Stimulated activated naive CD8-positive, alpha-beta T cell treated with anti-CD3 and anti-CD28 coated beads, Interleukin-15, amount 100 ng/mL, for 72 hours (primary cell): ENCODE results near the gene NRG3.

Source experiments
- ATAC-seq: fragments of 150-1000 bp; cut with Tn5 transposase; 2 replicates; pipeline ENCODE4 v1.10.0; 2021; ENCODE audit warnings: mild to moderate bottlenecking, moderate library complexity
- DNase-seq, 2 donors: peaks; one replicate each; pipeline ENCODE4 v3.0.0; 2021 to 2022
- H3K27ac Mint-ChIP-seq, 2 donors: one replicate each; pipeline ENCODE4 v1.8.0; 2022; ENCODE audit warnings: mild to moderate bottlenecking in 2 of 2, mixed read lengths in 2 of 2, moderate library complexity in 2 of 2
- H3K27me3 Mint-ChIP-seq: one replicate; pipeline ENCODE4 v1.8.0; 2022; ENCODE audit warnings: mixed read lengths
- H3K4me1 Mint-ChIP-seq: one replicate; pipeline ENCODE4 v1.8.0; 2022; ENCODE audit warnings: mild to moderate bottlenecking, mixed read lengths
- H3K4me3 Mint-ChIP-seq, 2 donors: one replicate each; pipeline ENCODE4 v1.8.0; 2022; ENCODE audit warnings: mild to moderate bottlenecking in 2 of 2, mixed read lengths in 2 of 2, moderate library complexity in 1 of 2
- H3K9me3 Mint-ChIP-seq, 2 donors: one replicate each; pipeline ENCODE4 v1.8.0; 2022; ENCODE audit warnings: mixed read lengths in 2 of 2

Gene NRG3

DNA sequence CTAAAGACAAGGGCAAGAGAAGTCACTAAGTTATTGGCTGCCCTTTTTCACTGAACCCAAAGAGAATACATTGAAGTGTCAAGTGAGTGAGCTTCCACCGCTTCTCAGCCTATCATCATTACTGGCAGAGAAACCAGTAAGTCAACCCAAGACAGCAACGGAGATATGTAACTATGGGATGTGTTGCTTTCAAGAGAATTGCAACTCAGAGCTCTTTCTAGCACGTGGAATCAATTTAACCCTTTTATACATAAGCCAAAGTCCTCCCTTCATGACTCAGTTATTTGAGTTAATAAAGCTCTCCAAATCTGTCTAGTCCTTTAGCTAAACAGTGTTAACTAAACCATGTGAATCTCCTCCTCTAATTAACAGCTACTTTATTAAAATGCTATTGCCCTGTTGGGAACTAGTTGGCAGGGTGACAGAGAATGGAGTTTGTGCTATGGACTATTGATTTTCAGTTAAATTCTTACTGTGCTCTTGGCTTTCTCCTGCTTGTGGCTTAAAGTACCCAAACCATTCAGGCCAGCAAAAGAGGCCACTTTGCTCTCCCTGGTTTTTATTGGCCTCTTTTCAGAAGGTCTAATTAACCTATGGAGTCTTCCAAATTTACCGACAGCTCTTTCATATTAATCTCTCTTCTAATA is 287.7 kb downstream of the NRG3 start:
- ATAC-seq (no peak), DNase-seq (no peak)
- H3K27ac Mint-ChIP-seq = no peak overlapping the region
- no peaks in the 10 kb centered on the region for H3K27me3 Mint-ChIP-seq
- no peaks in the 10 kb centered on the region for H3K4me1 Mint-ChIP-seq
- H3K4me3 Mint-ChIP-seq = no peak overlapping the region
- peaks cover 5 to 6% of the 10 kb centered on the region in 2 donors for H3K9me3 Mint-ChIP-seq

GRCh38 chr10:82171899-82172298 is 296.9 kb downstream of the NRG3 start:
- Mint-ChIP-seq H3K4me1 (no peaks in the 10 kb centered on the region), H3K27ac (no peak overlapping the region), H3K4me3 (no peak overlapping the region), H3K27me3 (no peaks in the 10 kb centered on the region), H3K9me3 (peaks cover 8 to 17% of the 10 kb centered on the region in 2 donors)
- DNase-seq (no peak), ATAC-seq (no peak)

GRCh38 chr10:82176587-82176986 is 301.6 kb downstream of the NRG3 start:
- no peak overlapping the region for H3K27ac Mint-ChIP-seq
- H3K4me1 Mint-ChIP-seq = no peaks in the 10 kb centered on the region
- DNase-seq (no peak), ATAC-seq (no peak)
- no peaks in the 10 kb centered on the region for H3K27me3 Mint-ChIP-seq
- peaks cover 8 to 17% of the 10 kb centered on the region in 2 donors for H3K9me3 Mint-ChIP-seq
- no peak overlapping the region for H3K4me3 Mint-ChIP-seq

- Mint-ChIP-seq H3K4me1 (no peaks in the 10 kb centered on the region), H3K27me3 (no peaks in the 10 kb centered on the region), H3K27ac (no peak overlapping the region)
Observed at GRCh38 chr10:82190432-82191260, 315.7 kb downstream of the NRG3 start.

GRCh38 chr10:82191653-82192052 is 316.7 kb downstream of the NRG3 start:
- Mint-ChIP-seq H3K4me3 (no peak overlapping the region), H3K9me3 (peaks cover 7 to 8% of the 10 kb centered on the region in 2 donors), H3K27ac (no peak overlapping the region), H3K4me1 (no peaks in the 10 kb centered on the region), H3K27me3 (no peaks in the 10 kb centered on the region)
- no peak for DNase-seq
- no peak for ATAC-seq

More at GRCh38 chr10:82190432-82191260, 315.7 kb downstream of the NRG3 start:
- Mint-ChIP-seq H3K4me3 (no peak overlapping the region), H3K9me3 (peaks cover 5 to 8% of the 10 kb centered on the region in 2 donors)
- DNase-seq = no peak
- no peak for ATAC-seq

DNA sequence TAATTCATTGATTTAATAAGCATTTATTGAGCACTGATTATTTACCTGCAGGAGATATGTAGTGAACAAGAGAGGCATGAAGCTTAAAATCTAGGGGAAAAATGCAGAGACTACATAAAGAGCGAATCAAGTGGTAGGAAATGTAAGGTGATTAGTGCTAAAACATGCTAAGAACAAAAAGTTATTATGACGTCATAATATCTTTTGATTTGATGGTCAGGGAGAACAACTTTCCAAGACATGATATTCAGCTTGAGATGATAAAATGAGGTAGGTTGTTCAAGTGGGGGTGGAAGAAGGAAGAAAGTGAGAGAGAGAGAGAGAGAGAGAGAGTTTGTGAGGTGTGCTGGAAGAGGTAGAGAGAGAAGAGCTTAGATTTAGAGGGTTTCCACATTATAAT is 317.7 kb downstream of the NRG3 start:
- ATAC-seq (no peak), DNase-seq (no peak)
- Mint-ChIP-seq H3K9me3 (peaks cover 7 to 8% of the 10 kb centered on the region in 2 donors), H3K4me1 (no peaks in the 10 kb centered on the region), H3K27me3 (no peaks in the 10 kb centered on the region), H3K4me3 (no peak overlapping the region), H3K27ac (no peak overlapping the region)

DNA sequence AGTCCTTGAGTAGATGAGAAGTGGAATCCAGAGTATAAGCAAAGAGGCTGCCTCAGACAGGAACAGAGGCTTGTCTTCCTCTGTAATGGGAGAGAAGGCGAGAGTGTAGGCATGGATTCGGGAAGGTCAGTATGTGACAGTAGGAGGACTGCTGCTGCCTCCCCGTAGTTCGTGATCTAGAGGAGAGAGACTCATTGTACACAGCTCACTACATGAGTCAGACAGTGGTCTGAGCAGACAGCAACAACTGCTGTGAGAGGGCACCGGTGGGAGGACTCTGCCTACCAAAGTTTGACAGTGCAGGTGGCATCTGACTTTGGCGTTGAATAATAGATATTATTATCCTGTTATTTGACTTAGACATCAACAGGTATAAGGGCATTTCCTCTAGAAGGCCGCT is 319.4 kb downstream of the NRG3 start:
- H3K27ac Mint-ChIP-seq = no peak overlapping the region
- no peaks in the 10 kb centered on the region for H3K27me3 Mint-ChIP-seq
- H3K4me3 Mint-ChIP-seq = no peak overlapping the region
- no peaks in the 10 kb centered on the region for H3K4me1 Mint-ChIP-seq
- peaks cover 0 to 7% of the 10 kb centered on the region in 2 donors for H3K9me3 Mint-ChIP-seq
- ATAC-seq = no peak
- no peak for DNase-seq

GRCh38 chr10:82206831-82207230 is 331.8 kb downstream of the NRG3 start:
- no peak for ATAC-seq
- DNase-seq = no peak
- Mint-ChIP-seq H3K27ac (no peak overlapping the region), H3K9me3 (peaks cover 0 to 14% of the 10 kb centered on the region in 2 donors), H3K4me3 (no peak overlapping the region), H3K4me1 (no peaks in the 10 kb centered on the region), H3K27me3 (no peaks in the 10 kb centered on the region)

GRCh38 chr10:82208726-82209125 is 333.7 kb downstream of the NRG3 start:
- no peaks in the 10 kb centered on the region for H3K27me3 Mint-ChIP-seq
- H3K4me1 Mint-ChIP-seq = no peaks in the 10 kb centered on the region
- DNase-seq (no peak), ATAC-seq (no peak)
- H3K27ac Mint-ChIP-seq = no peak overlapping the region
- H3K9me3 Mint-ChIP-seq = peaks cover 0 to 9% of the 10 kb centered on the region in 2 donors
- H3K4me3 Mint-ChIP-seq = no peak overlapping the region

- no peak for DNase-seq
- H3K4me3 Mint-ChIP-seq = no peak overlapping the region
- peak overlapping the region in 1 of 2 donors; percentile 24 for H3K27ac Mint-ChIP-seq
- H3K9me3 Mint-ChIP-seq = peaks cover 0 to 5% of the 10 kb centered on the region in 2 donors
- no peak for ATAC-seq
- H3K27me3 Mint-ChIP-seq = no peaks in the 10 kb centered on the region
- H3K4me1 Mint-ChIP-seq = no peaks in the 10 kb centered on the region
Observed at GRCh38 chr10:82210331-82210730, 335.3 kb downstream of the NRG3 start.

DNA sequence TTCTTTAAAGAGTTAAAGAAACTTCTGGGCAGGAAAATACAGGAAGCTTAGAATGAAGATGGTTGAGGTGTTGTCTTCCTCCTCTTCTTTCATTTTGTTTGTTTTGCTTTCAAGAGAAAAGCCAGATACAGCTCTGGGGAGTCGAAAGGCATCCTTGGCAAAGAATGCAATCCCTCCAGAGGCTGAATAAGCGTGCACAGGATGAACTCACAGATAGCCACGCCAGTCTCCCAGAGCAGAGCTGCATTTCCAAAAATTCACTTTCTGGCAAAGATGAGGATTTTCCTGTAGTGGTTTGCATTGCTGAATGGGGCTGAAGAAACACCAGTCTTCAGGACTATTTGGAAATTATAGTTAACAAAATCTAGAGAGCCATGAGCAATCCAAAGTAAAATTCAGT is 336.4 kb downstream of the NRG3 start:
- Mint-ChIP-seq H3K27me3 (no peaks in the 10 kb centered on the region), H3K4me1 (no peaks in the 10 kb centered on the region), H3K4me3 (no peak overlapping the region), H3K27ac (no peak overlapping the region), H3K9me3 (no peaks in the 10 kb centered on the region)
- DNase-seq (no peak), ATAC-seq (no peak)

DNA sequence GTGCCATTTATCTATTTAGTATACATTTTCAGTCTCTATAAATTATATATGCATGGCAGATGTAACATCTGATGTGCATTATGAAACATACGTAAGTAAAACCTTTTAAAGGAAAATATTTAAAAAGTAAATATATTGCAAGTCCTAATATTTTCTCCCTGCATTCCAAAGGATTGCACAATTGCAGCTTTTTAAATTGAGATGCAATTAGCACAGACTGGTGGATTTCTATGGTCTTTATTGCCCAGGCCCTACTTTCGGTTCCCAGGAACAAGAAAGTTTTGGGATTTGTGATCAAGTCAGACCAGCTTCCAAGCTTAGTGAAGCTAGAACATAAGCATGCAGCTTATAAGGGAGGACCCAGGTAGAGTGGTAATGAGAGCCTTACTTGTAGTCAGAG is 337.8 kb downstream of the NRG3 start:
- ATAC-seq (no peak), DNase-seq (no peak)
- no peak overlapping the region for H3K4me3 Mint-ChIP-seq
- H3K27me3 Mint-ChIP-seq = no peaks in the 10 kb centered on the region
- H3K4me1 Mint-ChIP-seq = no peaks in the 10 kb centered on the region
- H3K27ac Mint-ChIP-seq = no peak overlapping the region
- no peaks in the 10 kb centered on the region for H3K9me3 Mint-ChIP-seq

GRCh38 chr10:82213784-82214183 is 338.8 kb downstream of the NRG3 start:
- Mint-ChIP-seq H3K9me3 (no peaks in the 10 kb centered on the region), H3K27me3 (no peaks in the 10 kb centered on the region), H3K27ac (no peak overlapping the region), H3K4me3 (no peak overlapping the region), H3K4me1 (no peaks in the 10 kb centered on the region)
- ATAC-seq (no peak), DNase-seq (no peak)

DNA sequence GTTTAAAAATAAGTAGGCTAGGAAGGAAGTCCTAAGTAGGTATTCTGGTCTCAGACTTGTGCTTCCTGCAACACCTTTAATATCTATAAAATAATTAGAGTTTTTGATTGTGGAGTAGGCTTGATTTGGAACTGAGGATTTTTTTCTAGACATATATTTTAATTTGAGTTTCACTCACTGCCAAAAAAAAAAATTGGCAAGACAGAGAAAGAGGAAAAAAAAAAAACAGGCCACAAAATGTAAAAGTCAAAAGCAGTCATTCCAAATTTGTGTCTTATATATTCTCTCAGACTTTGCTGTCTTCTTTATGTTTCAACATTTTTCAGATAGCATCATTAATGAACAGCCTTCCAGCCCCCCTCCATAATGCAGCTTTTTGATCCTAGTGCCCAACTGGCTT is 346.1 kb downstream of the NRG3 start:
- no peaks in the 10 kb centered on the region for H3K4me1 Mint-ChIP-seq
- ATAC-seq = no peak
- DNase-seq = no peak
- no peaks in the 10 kb centered on the region for H3K27me3 Mint-ChIP-seq
- H3K4me3 Mint-ChIP-seq = no peak overlapping the region
- H3K9me3 Mint-ChIP-seq = peaks cover 0 to 4% of the 10 kb centered on the region in 2 donors
- no peak overlapping the region for H3K27ac Mint-ChIP-seq

DNA sequence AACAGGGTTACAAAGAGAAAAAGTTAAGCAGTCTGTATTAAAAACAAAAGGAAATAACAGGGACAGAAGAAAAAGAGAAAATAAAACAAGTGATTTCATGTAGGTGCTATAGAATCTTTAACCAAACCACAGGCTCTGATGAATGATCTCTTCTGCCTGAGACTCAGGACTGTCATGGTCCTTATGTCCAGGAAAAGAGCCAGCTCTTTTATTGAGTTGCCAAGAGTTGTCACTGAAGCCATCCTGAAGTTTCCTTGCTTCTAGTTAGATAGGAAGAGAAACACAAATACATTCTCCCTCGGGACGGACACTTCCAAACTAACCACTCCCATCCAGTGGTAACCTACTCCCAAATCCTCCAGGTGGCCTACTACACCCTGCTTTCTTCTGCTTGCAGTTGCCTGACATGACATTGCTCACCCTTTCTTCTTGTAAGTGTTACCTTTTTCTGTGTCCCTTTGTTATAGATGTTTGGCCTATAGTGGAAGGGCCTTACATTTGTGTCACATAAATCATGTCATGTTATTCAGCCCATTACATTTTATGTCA is 346.7 kb downstream of the NRG3 start:
- Mint-ChIP-seq H3K4me3 (no peak overlapping the region), H3K4me1 (no peaks in the 10 kb centered on the region), H3K9me3 (peaks cover 0 to 4% of the 10 kb centered on the region in 2 donors), H3K27me3 (no peaks in the 10 kb centered on the region), H3K27ac (no peak overlapping the region)
- ATAC-seq (no peak), DNase-seq (no peak)

- Mint-ChIP-seq H3K9me3 (peaks cover 5 to 21% of the 10 kb centered on the region in 2 donors), H3K27me3 (no peaks in the 10 kb centered on the region), H3K4me1 (no peaks in the 10 kb centered on the region), H3K27ac (no peak overlapping the region), H3K4me3 (no peak overlapping the region)
- DNase-seq = no peak
- no peak for ATAC-seq
Observed at GRCh38 chr10:82228701-82229100, 353.7 kb downstream of the NRG3 start.
